ENCODE measurements around the gene MRM1. TPM values are rescaled to one million over a fixed set of nuclear protein-coding genes. Genes with fewer than 3 reads are reported as not detected.

Gene MRM1
- total and polyA plus RNA-seq, 4 donors, result 3.5 to 9.9 (median 7.8) TPM

- 47 to 58% methylated on average over 3 of the region's 3 CpGs for WGBS, 2 donors
- Histone ChIP-seq H3K9ac (ENCODE audit: insufficient read depth in 1 of 2, low read length in 2 of 2) (no peak overlapping the region), H3K27ac (ENCODE audit: low read depth in 1 of 2, low read length in 1 of 2) (no peak overlapping the region), H3K4me1 (ENCODE audit: control insufficient read depth in 5 of 5, insufficient read depth in 5 of 5, low read length in 5 of 5) (peaks cover 0 to 8% (median 0%) of the 10 kb centered on the region in 5 donors), H3K27me3 (ENCODE audit: control insufficient read depth in 3 of 3, insufficient read depth in 3 of 3, low read length in 2 of 3) (peaks cover 13 to 79% (median 66%) of the 10 kb centered on the region in 3 donors), H3K4me3 (no peak overlapping the region), H3K36me3 (ENCODE audit: control insufficient read depth in 4 of 4, insufficient read depth in 4 of 4, low read length in 4 of 4) (no peaks in the 10 kb centered on the region), H3K9me3 (ENCODE audit: control insufficient read depth in 4 of 4, insufficient read depth in 3 of 4, low read length in 3 of 4) (peaks cover 0 to 2% (median 0%) of the 10 kb centered on the region in 4 donors)
- no peak for TF ChIP-seq CTCF (IDR thresholded peaks at IDR 0.05; ENCODE audit: control extremely low read depth, extremely low read depth)
- ATAC-seq (ENCODE audit: insufficient read depth, low FRiP score), result no peak
- no peak for DNase-seq
Measured at GRCh38 chr17:36643086-36643685, 41.8 kb downstream of the MRM1 start.

GRCh38 chr17:36645422-36645821, 44.0 kb downstream of the MRM1 start:
- WGBS, 2 donors, result 39 to 62% methylated on average over 3 of the region's 3 CpGs
- ATAC-seq (ENCODE audit: insufficient read depth, low FRiP score) (no peak), DNase-seq (no peak)
- H3K27me3 ChIP-seq (ENCODE audit: control insufficient read depth in 3 of 3, insufficient read depth in 3 of 3, low read length in 2 of 3), result peaks cover 13 to 57% (median 50%) of the 10 kb centered on the region in 3 donors
- TF ChIP-seq CTCF (IDR thresholded peaks at IDR 0.05; ENCODE audit: control extremely low read depth, extremely low read depth), result no peak
- no peaks in the 10 kb centered on the region for H3K36me3 ChIP-seq (ENCODE audit: control insufficient read depth in 4 of 4, insufficient read depth in 4 of 4, low read length in 4 of 4)
- H3K4me3 ChIP-seq, result no peak overlapping the region
- H3K9ac ChIP-seq (ENCODE audit: insufficient read depth in 1 of 2, low read length in 2 of 2), result no peak overlapping the region
- no peak overlapping the region for H3K27ac ChIP-seq (ENCODE audit: low read depth in 1 of 2, low read length in 1 of 2)
- H3K9me3 ChIP-seq (ENCODE audit: control insufficient read depth in 4 of 4, insufficient read depth in 3 of 4, low read length in 3 of 4), result peaks cover 0 to 2% (median 0%) of the 10 kb centered on the region in 4 donors
- H3K4me1 ChIP-seq (ENCODE audit: control insufficient read depth in 5 of 5, insufficient read depth in 5 of 5, low read length in 5 of 5), result peaks cover 0 to 8% (median 0%) of the 10 kb centered on the region in 5 donors

- no peak overlapping the region for H3K9ac ChIP-seq (ENCODE audit: insufficient read depth in 1 of 2, low read length in 2 of 2)
- H3K4me1 ChIP-seq (ENCODE audit: control insufficient read depth in 5 of 5, insufficient read depth in 5 of 5, low read length in 5 of 5), result no peaks in the 10 kb centered on the region
- ATAC-seq (ENCODE audit: insufficient read depth, low FRiP score), result no peak
- 27 to 29% methylated on average over 4 of the region's 4 CpGs for WGBS, 2 donors
- H3K9me3 ChIP-seq (ENCODE audit: control insufficient read depth in 4 of 4, insufficient read depth in 3 of 4, low read length in 3 of 4), result peaks cover 0 to 6% (median 0%) of the 10 kb centered on the region in 4 donors
- H3K27me3 ChIP-seq (ENCODE audit: control insufficient read depth in 3 of 3, insufficient read depth in 3 of 3, low read length in 2 of 3), result peaks cover 4 to 44% (median 44%) of the 10 kb centered on the region in 3 donors
- no peak for DNase-seq
- H3K4me3 ChIP-seq, result no peak overlapping the region
- H3K36me3 ChIP-seq (ENCODE audit: control insufficient read depth in 4 of 4, insufficient read depth in 4 of 4, low read length in 4 of 4), result no peaks in the 10 kb centered on the region
- H3K27ac ChIP-seq (ENCODE audit: low read depth in 1 of 2, low read length in 1 of 2), result no peak overlapping the region
- TF ChIP-seq CTCF (IDR thresholded peaks at IDR 0.05; ENCODE audit: control extremely low read depth, extremely low read depth), result no peak
Measured at GRCh38 chr17:36647636-36648035, 46.3 kb downstream of the MRM1 start.
